Caco-2 (cell line): ENCODE results near the gene BARHL2. TPM values are rescaled to one million over a fixed set of nuclear protein-coding genes. Genes with fewer than 3 reads are reported as not detected.

Experiments
- Bru-seq: library from RNA; stranded (reverse); fragments of 400-500 nt; gene quantifications from one replicate; lab custom pipeline; 2021; lab: Mats Ljungman, UMichigan
- BruChase-seq, 2 experiments: library from RNA; stranded (reverse); fragments of 400-500 nt; gene quantifications; one replicate each; lab custom pipeline; 2021; lab: Mats Ljungman, UMichigan
- BruUV-seq: library from RNA; stranded (reverse); fragments of 400-500 nt; replicated peaks from 2 replicates; lab custom pipeline; 2021; lab: Mats Ljungman, UMichigan
- CTCF ChIA-PET: fragments of 300-600 bp; sonication (Branson Sonifier 250); formaldehyde crosslinking; loops from one replicate; lab custom pipeline; 2022; ENCODE audit warnings: antibody characterized with exemption; lab: Charles Lee
- POLR2A ChIA-PET: fragments of 300-600 bp; sonication (Branson Sonifier 250); formaldehyde crosslinking; loops from one replicate; lab custom pipeline; 2022; ENCODE audit warnings: antibody characterized with exemption; lab: Charles Lee
- DNase-seq, 2 experiments: peaks; one replicate each; pipeline versions ENCODE4 v3.0.0 to v3.0.0-alpha.2; 2020 to 2022
- H3K27me3 ChIP-seq: replicated peaks from 2 replicates; pipeline ENCODE4 v1.6.0; 2011; ENCODE audit warnings: low read length; ENCODE audit not compliant: control insufficient read depth, insufficient read depth
- H3K36me3 ChIP-seq: 2 replicates; pipeline ENCODE4 v1.5.1; 2011; ENCODE audit warnings: low read length; ENCODE audit not compliant: control insufficient read depth, insufficient read depth
- H3K4me1 ChIP-seq: fragments of 250-450 bp; sonication (Bioruptor Pico); 2 replicates; pipeline ENCODE4 v1.5.1; 2020; ENCODE audit warnings: mild to moderate bottlenecking
- H3K4me3 ChIP-seq: 2 replicates; pipeline ENCODE4 v1.5.1; 2011; ENCODE audit warnings: low read depth, mild to moderate bottlenecking, control low read depth, low read length
- H3K9me3 ChIP-seq: fragments of 250-450 bp; sonication (Bioruptor Pico); 2 replicates; pipeline ENCODE4 v1.5.1; 2020; ENCODE audit warnings: mild to moderate bottlenecking, moderate library complexity
- H3K27ac Mint-ChIP-seq: one replicate; pipeline ENCODE4 v1.8.0; 2022; ENCODE audit warnings: mixed read lengths; ENCODE audit not compliant: unreplicated experiment
- H3K27me3 Mint-ChIP-seq: one replicate; pipeline ENCODE4 v1.8.0; 2022; ENCODE audit warnings: mixed read lengths; ENCODE audit not compliant: insufficient read depth, unreplicated experiment
- H3K36me3 Mint-ChIP-seq: one replicate; pipeline ENCODE4 v1.8.0; 2022; ENCODE audit warnings: mild to moderate bottlenecking, mixed read lengths; ENCODE audit not compliant: insufficient read depth, unreplicated experiment
- H3K4me1 Mint-ChIP-seq: one replicate; pipeline ENCODE4 v1.8.0; 2022; ENCODE audit warnings: low read depth, mixed read lengths; ENCODE audit not compliant: unreplicated experiment
- H3K4me3 Mint-ChIP-seq: one replicate; pipeline ENCODE4 v1.8.0; 2022; ENCODE audit warnings: mild to moderate bottlenecking, moderate library complexity, mixed read lengths; ENCODE audit not compliant: unreplicated experiment
- H3K9me3 Mint-ChIP-seq: one replicate; pipeline ENCODE4 v1.8.0; 2022; ENCODE audit warnings: mixed read lengths; ENCODE audit not compliant: unreplicated experiment
- intact Hi-C: fragments of 100-400 bp; cut with micrococcal nuclease; formaldehyde crosslinking; loops from one replicate; pipeline ENCODE4 v1.10.0; 2022; ENCODE audit not compliant: unreplicated experiment
- long read RNA-seq: library from polyadenylated mRNA; stranded (forward); transcript quantifications from one replicate; pipeline ENCODE4 v2.0.0, GENCODE V29; 2022
- total RNA-seq: library from RNA; stranded (reverse); gene quantifications from 2 replicates; pipeline ENCODE4 v1.2.3, GENCODE V29; 2022
- TF ChIP-seq, protein P1 (sequence below), 2 experiments: fragments of 200-600 bp in 1 of 2; IDR thresholded peaks; 1 replicate in 1 of 2; 2 replicates in 1 of 2; pipeline versions ENCODE4 v1.5.1 to v1.8.0; 2011 to 2022; ENCODE audit warnings: antibody characterized with exemption in 1 of 2, control low read depth in 1 of 2, inconsistent platforms in 1 of 2, low read depth in 1 of 2, low read length in 1 of 2, mild to moderate bottlenecking in 1 of 2, moderate library complexity in 1 of 2; ENCODE audit not compliant: insufficient read depth in 1 of 2, severe bottlenecking in 1 of 2, unreplicated experiment in 1 of 2

BARHL2 gene
- not detected in 2 replicates for total RNA-seq
- percentile 18 among the genes with signal in this experiment for Bru-seq, nascent RNA
- not detected for BruChase-seq, experiment 1, labeled RNA remaining after a 2-hour chase
- not detected for BruChase-seq, experiment 2, labeled RNA remaining after a 6-hour chase
- long read RNA-seq, result 0 reads

DNA sequence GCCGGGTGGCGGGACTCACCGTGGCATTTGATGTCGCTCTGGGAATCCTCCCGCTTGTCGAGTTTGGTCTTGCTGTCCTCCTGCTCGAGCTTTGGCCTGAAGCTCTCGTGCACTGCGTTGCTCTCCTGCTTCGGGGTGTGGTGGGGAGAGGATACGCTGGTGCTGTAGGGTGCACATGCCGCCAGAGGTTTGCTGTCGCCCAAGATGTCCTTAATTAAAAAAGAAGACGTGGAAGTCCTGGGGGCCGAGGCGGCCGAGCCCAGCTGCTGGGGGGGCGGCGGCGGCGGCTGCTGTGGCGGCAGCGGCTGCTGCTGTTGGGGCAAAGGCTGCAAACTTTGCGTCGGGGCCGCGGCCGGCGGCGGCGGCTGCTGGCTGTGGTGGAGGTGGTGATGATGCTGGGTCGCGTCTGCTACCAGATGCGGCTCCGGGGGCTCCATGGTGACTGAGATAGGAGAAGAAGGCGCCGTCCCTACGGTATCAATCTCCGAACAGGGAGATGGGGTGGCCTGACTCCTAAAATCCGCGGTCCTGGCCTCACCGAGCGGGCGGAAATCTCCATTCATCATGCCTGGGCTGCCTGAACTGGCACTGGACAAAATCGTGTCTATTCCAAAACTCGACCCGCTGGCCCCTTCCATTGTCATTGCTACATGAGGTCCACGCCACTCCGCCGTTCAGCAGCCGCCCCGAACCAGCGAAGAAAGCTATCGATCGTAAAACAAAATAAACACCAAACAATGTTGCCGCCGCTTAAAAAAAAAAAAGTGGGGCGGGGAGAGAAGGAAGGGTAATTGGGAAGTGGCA is at the start of gene BARHL2:
Gene BARHL2, minus strand, starts transcription at position 751 of the 804 bp plus-strand sequence. Its CDS starts 107 bp downstream, at position 644.
- no TSS peak for BruUV-seq
- no peak for DNase-seq
- Mint-ChIP-seq H3K27ac (no peak within 1 kb of the TSS), H3K36me3 (no peaks in the 10 kb centered on the region), H3K4me3 (no peak within 1 kb of the TSS), H3K27me3 (peaks cover 13% of the 10 kb centered on the region), H3K4me1 (no peaks in the 10 kb centered on the region), H3K9me3 (no peaks in the 10 kb centered on the region)
- H3K4me3 ChIP-seq, result no peak within 1 kb of the TSS
- POLR2A ChIA-PET, result no interaction called here
- intact Hi-C loops, result no loop called here
- H3K36me3 ChIP-seq, result no peaks in the 10 kb centered on the region
- no peaks in the 10 kb centered on the region for H3K27me3 ChIP-seq
- TF ChIP-seq, protein P1, sequence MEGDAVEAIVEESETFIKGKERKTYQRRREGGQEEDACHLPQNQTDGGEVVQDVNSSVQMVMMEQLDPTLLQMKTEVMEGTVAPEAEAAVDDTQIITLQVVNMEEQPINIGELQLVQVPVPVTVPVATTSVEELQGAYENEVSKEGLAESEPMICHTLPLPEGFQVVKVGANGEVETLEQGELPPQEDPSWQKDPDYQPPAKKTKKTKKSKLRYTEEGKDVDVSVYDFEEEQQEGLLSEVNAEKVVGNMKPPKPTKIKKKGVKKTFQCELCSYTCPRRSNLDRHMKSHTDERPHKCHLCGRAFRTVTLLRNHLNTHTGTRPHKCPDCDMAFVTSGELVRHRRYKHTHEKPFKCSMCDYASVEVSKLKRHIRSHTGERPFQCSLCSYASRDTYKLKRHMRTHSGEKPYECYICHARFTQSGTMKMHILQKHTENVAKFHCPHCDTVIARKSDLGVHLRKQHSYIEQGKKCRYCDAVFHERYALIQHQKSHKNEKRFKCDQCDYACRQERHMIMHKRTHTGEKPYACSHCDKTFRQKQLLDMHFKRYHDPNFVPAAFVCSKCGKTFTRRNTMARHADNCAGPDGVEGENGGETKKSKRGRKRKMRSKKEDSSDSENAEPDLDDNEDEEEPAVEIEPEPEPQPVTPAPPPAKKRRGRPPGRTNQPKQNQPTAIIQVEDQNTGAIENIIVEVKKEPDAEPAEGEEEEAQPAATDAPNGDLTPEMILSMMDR (IDR thresholded peaks at IDR 0.05; ENCODE audit: insufficient read depth in 1 of 2, low read depth in 1 of 2, low read length in 1 of 2, severe bottlenecking in 1 of 2, unreplicated experiment in 1 of 2), result no peak
- no peaks in the 10 kb centered on the region for H3K4me1 ChIP-seq
- no peaks in the 10 kb centered on the region for H3K9me3 ChIP-seq
- CTCF ChIA-PET, result no interaction called here

DNA sequence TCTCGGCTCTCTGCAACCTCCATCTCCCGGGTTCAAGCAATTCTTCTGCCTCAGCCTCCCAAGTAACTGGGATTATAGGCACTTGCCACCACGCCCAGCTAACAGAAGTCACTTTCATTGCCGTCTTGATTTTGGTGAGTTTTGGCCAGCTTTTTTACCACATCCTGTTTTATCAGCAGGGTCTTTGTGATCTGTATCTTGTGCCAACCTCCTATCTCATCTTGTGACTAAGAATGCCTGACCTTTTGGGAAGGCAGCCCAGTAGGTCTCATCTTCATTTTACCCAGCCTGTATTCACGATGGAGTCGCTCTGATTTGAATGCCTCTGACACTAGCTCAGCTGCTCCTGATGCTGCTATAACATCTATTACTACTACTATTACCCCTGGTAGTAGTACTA is 46.8 kb upstream of the BARHL2 start:
- Histone ChIP-seq H3K4me3 (no peak overlapping the region), H3K9me3 (no peaks in the 10 kb centered on the region), H3K4me1 (no peaks in the 10 kb centered on the region), H3K36me3 (no peaks in the 10 kb centered on the region), H3K27me3 (no peaks in the 10 kb centered on the region)
- no peak for DNase-seq
- ChIA-PET CTCF (no interaction called here), POLR2A (no interaction called here)
- no peaks in the 10 kb centered on the region for H3K4me1 Mint-ChIP-seq
- peaks cover 2% of the 10 kb centered on the region for H3K27me3 Mint-ChIP-seq
- no peak overlapping the region for H3K27ac Mint-ChIP-seq
- intact Hi-C loops, result no loop called here
- H3K36me3 Mint-ChIP-seq, result no peaks in the 10 kb centered on the region
- TF ChIP-seq, protein P1 (IDR thresholded peaks at IDR 0.05; ENCODE audit: insufficient read depth in 1 of 2, low read depth in 1 of 2, low read length in 1 of 2, severe bottlenecking in 1 of 2, unreplicated experiment in 1 of 2), result no peak
- no TSS peak for BruUV-seq
- H3K9me3 Mint-ChIP-seq, result no peaks in the 10 kb centered on the region
- no peak overlapping the region for H3K4me3 Mint-ChIP-seq

DNA sequence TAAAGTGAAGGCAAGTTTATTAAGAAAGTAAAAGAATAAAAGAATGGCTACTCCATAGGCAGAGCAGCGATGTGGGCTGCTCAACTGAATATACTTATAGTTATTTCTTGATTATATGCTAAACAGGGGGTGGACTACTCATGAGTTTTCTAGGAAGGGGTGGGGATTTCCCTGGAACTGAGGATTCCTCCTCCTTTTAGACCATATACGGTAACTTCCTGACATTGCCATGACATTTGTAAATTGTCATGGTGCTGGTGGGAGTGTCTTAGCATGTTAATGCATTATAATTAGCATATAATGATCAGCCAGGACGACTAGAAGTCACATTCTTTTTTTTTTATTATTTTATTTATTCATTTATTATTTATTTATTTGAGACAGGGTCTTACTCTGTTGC is 46.4 kb upstream of the BARHL2 start:
- Histone ChIP-seq H3K27me3 (no peaks in the 10 kb centered on the region), H3K4me1 (no peaks in the 10 kb centered on the region), H3K9me3 (no peaks in the 10 kb centered on the region), H3K4me3 (no peak overlapping the region), H3K36me3 (no peaks in the 10 kb centered on the region)
- no TSS peak for BruUV-seq
- intact Hi-C loops, result no loop called here
- POLR2A ChIA-PET, result no interaction called here
- CTCF ChIA-PET, result no interaction called here
- no peak overlapping the region for H3K27ac Mint-ChIP-seq
- H3K4me3 Mint-ChIP-seq, result no peak overlapping the region
- H3K36me3 Mint-ChIP-seq, result no peaks in the 10 kb centered on the region
- peaks cover 2% of the 10 kb centered on the region for H3K27me3 Mint-ChIP-seq
- TF ChIP-seq, protein P1 (IDR thresholded peaks at IDR 0.05; ENCODE audit: insufficient read depth in 1 of 2, low read depth in 1 of 2, low read length in 1 of 2, severe bottlenecking in 1 of 2, unreplicated experiment in 1 of 2), result no peak
- H3K4me1 Mint-ChIP-seq, result no peaks in the 10 kb centered on the region
- H3K9me3 Mint-ChIP-seq, result no peaks in the 10 kb centered on the region
- no peak for DNase-seq
